OCI-M2 (cell line): ENCODE data around the gene PLA2G4D.

Experiments used
- DNase-seq: peaks from one replicate; lab custom pipeline; 2025; ENCODE audit not compliant: unreplicated experiment; lab: John Stamatoyannopoulos, UW

Gene PLA2G4D

GRCh38 chr15:42031198-42031915 lies 63.0 kb downstream of the PLA2G4D start:
- DNase-seq: no peak

GRCh38 chr15:42027521-42027920 lies 66.8 kb downstream of the PLA2G4D start:
- DNase-seq: no peak

DNA sequence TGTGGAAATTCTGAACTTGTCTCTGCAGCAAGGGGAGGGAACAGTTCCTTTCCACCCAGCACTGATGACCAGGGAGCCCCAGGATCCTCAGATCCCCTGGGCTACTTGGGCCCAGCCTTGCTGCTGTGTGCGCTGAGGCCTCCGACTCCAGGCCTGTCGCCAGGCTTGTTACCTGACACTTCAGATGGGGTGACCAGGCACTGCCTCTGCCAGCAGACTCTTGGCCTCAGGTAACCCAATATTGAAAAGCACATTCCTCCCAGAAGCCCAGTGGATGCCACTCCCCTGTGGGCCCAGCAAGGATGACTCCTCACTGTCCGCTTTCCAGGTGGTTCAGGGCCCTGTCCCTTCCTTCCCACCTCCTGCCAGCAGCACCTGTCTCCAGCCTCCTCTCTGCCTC lies 70.1 kb downstream of the PLA2G4D start:
- no peak for DNase-seq

GRCh38 chr15:42021593-42021992 lies 72.8 kb downstream of the PLA2G4D start:
- DNase-seq: no peak

- no peak for DNase-seq
Measured at GRCh38 chr15:42020713-42021273, 73.6 kb downstream of the PLA2G4D start, which contains the start of gene PLA2G4E. TSS of gene PLA2G4E (minus strand) at chr15:42021042. CDS start at chr15:42021030, 12 bp downstream.

- no peak for DNase-seq
Measured at GRCh38 chr15:42018306-42019224, 75.8 kb downstream of the PLA2G4D start.
